Thoracic aorta (tissue), 2 donors: ENCODE measurements around the gene ICA1. TPM values are rescaled to one million over a fixed set of nuclear protein-coding genes. Genes with fewer than 3 reads are reported as not detected.

Experiments used
- ATAC-seq: fragments of 150-250 bp; one replicate; pipeline ENCODE4 v1.8.0; 2017; ENCODE audit warnings: low read depth; ENCODE audit not compliant: insufficient number of reproducible peaks, low FRiP score
- DNase-seq: peaks from one replicate; pipeline ENCODE4 v3.0.0-alpha.2; 2020; ENCODE audit warnings: low spot score
- H3K27ac ChIP-seq, 2 donors: fragments of 200-600 bp; sonication (generic); 1 replicate in 1 of 2; 2 replicates in 1 of 2; pipeline ENCODE4 v1.5.1; 2016; ENCODE audit warnings: mild to moderate bottlenecking in 2 of 2, moderate library complexity in 2 of 2
- H3K27me3 ChIP-seq: fragments of 200-600 bp; sonication (generic); replicated peaks from 2 replicates; pipeline ENCODE4 v1.6.0; 2016; ENCODE audit warnings: mild to moderate bottlenecking; ENCODE audit not compliant: insufficient read depth
- H3K36me3 ChIP-seq: fragments of 200-600 bp; sonication (generic); one replicate; pipeline ENCODE4 v1.5.1; 2016
- H3K4me1 ChIP-seq, 2 donors: fragments of 200-600 bp; sonication (generic); 1 replicate in 1 of 2; 2 replicates in 1 of 2; pipeline versions ENCODE4 v1.5.1 to v1.6.0; 2016; ENCODE audit warnings: low read depth in 2 of 2, mild to moderate bottlenecking in 1 of 2; ENCODE audit not compliant: control insufficient read depth in 1 of 2
- H3K4me3 ChIP-seq: fragments of 200-600 bp; sonication (generic); 2 replicates; pipeline ENCODE4 v1.5.1; 2016; ENCODE audit warnings: mild to moderate bottlenecking
- H3K9me3 ChIP-seq: fragments of 200-600 bp; sonication (generic); 2 replicates; pipeline ENCODE4 v1.5.1; 2016
- CTCF ChIP-seq: fragments of 200-600 bp; sonication (generic); IDR thresholded peaks from one replicate; pipeline ENCODE4 v1.5.1; 2019; ENCODE audit warnings: antibody characterized with exemption
- total RNA-seq, 2 donors: library from RNA; depleted of rRNA; stranded (reverse); fragments of >200 nt; gene quantifications; one replicate each; pipeline versions ENCODE4 v1.1.0 to v1.2.3, GENCODE V29; 2016

ICA1 gene
- total RNA-seq, 2 donors from 2014 or later = 6.6 to 9.9 TPM

- DNase-seq (no peak), ATAC-seq (no peak)
- H3K36me3 ChIP-seq = peaks cover 3% of the 10 kb centered on the region
- no peak overlapping the region for H3K4me3 ChIP-seq
- TF ChIP-seq CTCF = no peak
- no peak overlapping the region for H3K27ac ChIP-seq
- no peaks in the 10 kb centered on the region for H3K9me3 ChIP-seq
- H3K4me1 ChIP-seq = peaks cover 0 to 4% of the 10 kb centered on the region in 2 donors
- no peaks in the 10 kb centered on the region for H3K27me3 ChIP-seq
Measured at GRCh38 chr7:8216334-8216690, 45.7 kb downstream of the ICA1 start.

GRCh38 chr7:8215648-8216333 is 46.2 kb downstream of the ICA1 start:
- no peak for DNase-seq
- H3K4me3 ChIP-seq = no peak overlapping the region
- H3K9me3 ChIP-seq = no peaks in the 10 kb centered on the region
- H3K27me3 ChIP-seq = no peaks in the 10 kb centered on the region
- TF ChIP-seq CTCF = no peak
- peaks cover 3% of the 10 kb centered on the region for H3K36me3 ChIP-seq
- H3K27ac ChIP-seq = no peak overlapping the region
- ATAC-seq = no peak
- H3K4me1 ChIP-seq = peaks cover 0 to 4% of the 10 kb centered on the region in 2 donors

- no peak overlapping the region for H3K4me3 ChIP-seq
- DNase-seq (no peak), ATAC-seq (no peak)
- H3K4me1 ChIP-seq = peaks cover 0 to 4% of the 10 kb centered on the region in 2 donors
- H3K36me3 ChIP-seq = peaks cover 3% of the 10 kb centered on the region
- no peak overlapping the region for H3K27ac ChIP-seq
- H3K9me3 ChIP-seq = no peaks in the 10 kb centered on the region
- no peaks in the 10 kb centered on the region for H3K27me3 ChIP-seq
- TF ChIP-seq CTCF = no peak
Measured at GRCh38 chr7:8214244-8214824, 47.6 kb downstream of the ICA1 start.

GRCh38 chr7:8213381-8213780 is 48.6 kb downstream of the ICA1 start:
- no peak for TF ChIP-seq CTCF
- no peak overlapping the region for H3K27ac ChIP-seq
- H3K27me3 ChIP-seq = no peaks in the 10 kb centered on the region

GRCh38 chr7:8212638-8213037 is 49.3 kb downstream of the ICA1 start:
- Histone ChIP-seq H3K36me3 (no peaks in the 10 kb centered on the region), H3K27ac (no peak overlapping the region), H3K27me3 (no peaks in the 10 kb centered on the region), H3K4me3 (no peak overlapping the region), H3K9me3 (no peaks in the 10 kb centered on the region), H3K4me1 (peaks cover 0 to 4% of the 10 kb centered on the region in 2 donors)
- ATAC-seq (no peak), DNase-seq (no peak)
- TF ChIP-seq CTCF = no peak

More at GRCh38 chr7:8213381-8213780, 48.6 kb downstream of the ICA1 start:
- DNase-seq (no peak), ATAC-seq (no peak)
- peaks cover 0 to 4% of the 10 kb centered on the region in 2 donors for H3K4me1 ChIP-seq
- peaks cover 3% of the 10 kb centered on the region for H3K36me3 ChIP-seq
- no peak overlapping the region for H3K4me3 ChIP-seq
- H3K9me3 ChIP-seq = no peaks in the 10 kb centered on the region
